Measurements from ENCODE around the gene SCYGR8. TPM values are rescaled to one million over a fixed set of nuclear protein-coding genes. Genes with fewer than 3 reads are reported as not detected.

The SCYGR8 gene
- total and polyA plus RNA-seq, 10 of the 15 experiments (the other 5 are each of a cell fraction or from before 2014, with no cell fraction given), result not detected

DNA sequence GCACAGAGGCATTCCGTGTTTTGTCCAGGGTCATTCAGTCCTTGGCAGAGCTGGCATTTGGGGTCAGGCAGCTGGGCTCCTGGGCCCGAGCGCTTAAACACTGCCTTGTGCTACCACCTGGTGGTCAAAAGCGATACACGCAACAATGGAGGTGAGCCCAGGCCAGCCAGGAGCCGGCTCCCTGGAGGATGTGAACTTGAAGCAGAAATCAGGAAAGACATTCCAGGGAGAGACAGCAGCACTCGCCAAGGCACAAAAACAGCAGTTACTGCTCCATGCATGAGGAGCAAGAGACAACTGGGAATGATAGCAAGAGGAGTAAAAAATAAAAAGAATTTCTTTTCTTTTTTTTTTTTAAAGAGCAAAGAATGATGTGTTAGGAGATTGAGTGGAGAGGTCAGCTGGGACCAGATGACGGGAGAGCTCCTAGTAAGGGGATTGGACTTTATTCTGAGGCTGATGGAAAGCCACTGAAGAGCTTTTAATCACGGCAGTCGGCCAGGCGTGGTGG, 20.7 kb downstream of the SCYGR8 start:
- H3K4me3 ChIP-seq, result no peak overlapping the region
- DNase-seq (ENCODE audit: low read depth, low spot score) (no peak), ATAC-seq (peak; percentile 100), FAIRE-seq (peak; percentile 86)
- intact Hi-C loops (cut with micrococcal nuclease; ENCODE audit: unreplicated experiment) (loop anchor here (1.0 to 5.0 kb wide), 5 partner anchors 108 to 637 kb away; partner anchors contain the start of gene AGFG1), in situ Hi-C loops (cut with MboI) (loop anchor here (5.0 to 10.0 kb wide), 4 partner anchors 104 to 632 kb away; no protein-coding TSS in a partner anchor)
- WGBS (ENCODE audit: insufficient coverage, insufficient replicate concordance, low lambda C conversion rate, missing lambda C conversion rate), result 17% methylated on average over 11 of the region's 11 CpGs
- TF ChIP-seq E2F4 (IDR thresholded peaks at IDR 0.05; ENCODE audit: low read depth, low read length) (peak; percentile 38; the same call in 1 of the 2 replicates), POU2F2 (IDR thresholded peaks at IDR 0.05; ENCODE audit: borderline replicate concordance, low read depth, low read length) (0 out of 3 replicates have a peak, but pooled peaks have one; percentile 16), ZNF384 (IDR thresholded peaks at IDR 0.05; ENCODE audit: borderline replicate concordance, low read depth, low read length) (0 out of 2 replicates have a peak, but pooled peaks have one; percentile 25), SMC3 (IDR thresholded peaks at IDR 0.05; ENCODE audit: borderline replicate concordance, low read length) (peak; percentile 86), SIN3A (IDR thresholded peaks at IDR 0.05; ENCODE audit: low read depth, low read length) (no peak), ATF7 (IDR thresholded peaks at IDR 0.05; ENCODE audit: low read depth) (no peak), CEBPB (IDR thresholded peaks at IDR 0.05; ENCODE audit: borderline replicate concordance in 1 of 2, low read depth in 2 of 2, low read length in 2 of 2) (no peak), HDAC6 (IDR thresholded peaks at IDR 0.05; ENCODE audit: unreplicated experiment) (no peak), CTCF (IDR thresholded peaks at IDR 0.05 in 2 of 3, conservative IDR thresholded peaks at IDR 0.05 in 1 of 3; ENCODE audit: control insufficient read depth in 2 of 3, extremely low read depth in 1 of 3, insufficient read depth in 1 of 3, low read depth in 3 of 3, low read length in 3 of 3) (peak; percentile 84 to 91 (median 84)), NR2F1 (conservative IDR thresholded peaks at IDR 0.05) (peak; percentile 46), RFX5 (IDR thresholded peaks at IDR 0.05; ENCODE audit: low read depth, low read length) (0 out of 2 replicates have a peak, but pooled peaks have one; percentile 42), YY1 (IDR thresholded peaks at IDR 0.05; ENCODE audit: low read depth, low read length) (peak; percentile 91), TCF12 (IDR thresholded peaks at IDR 0.05; ENCODE audit: low read depth, low read length) (0 out of 2 replicates have a peak, but pooled peaks have one; percentile 57), RAD21 (IDR thresholded peaks at IDR 0.05; ENCODE audit: insufficient read depth, low read depth, low read length) (peak; percentile 93), RELA (IDR thresholded peaks at IDR 0.05; ENCODE audit: borderline replicate concordance, partially characterized antibody) (peak; percentile 55)
- TF ChIP-seq, protein P1, sequence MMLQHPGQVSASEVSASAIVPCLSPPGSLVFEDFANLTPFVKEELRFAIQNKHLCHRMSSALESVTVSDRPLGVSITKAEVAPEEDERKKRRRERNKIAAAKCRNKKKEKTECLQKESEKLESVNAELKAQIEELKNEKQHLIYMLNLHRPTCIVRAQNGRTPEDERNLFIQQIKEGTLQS (IDR thresholded peaks at IDR 0.05; ENCODE audit: borderline replicate concordance, extremely low read depth, low read depth, low read length), result no peak
- no peaks in the 10 kb centered on the region for H3K36me3 ChIP-seq (ENCODE audit: control insufficient read depth in 2 of 2, insufficient read depth in 2 of 2, low read length in 1 of 2)
- no peak overlapping the region for H3K9ac ChIP-seq (ENCODE audit: control insufficient read depth, insufficient read depth, low read length)
- POLR2A ChIA-PET, result interaction anchor here (0.6 to 1.5 kb wide), 5 partner anchors 39 to 361 kb away, joined by 3 to 5 read pairs (median 3); no protein-coding TSS in a partner anchor
- no TSS peak for BruUV-seq (replicated peaks)
- no peaks in the 10 kb centered on the region for H4K20me1 ChIP-seq (ENCODE audit: control insufficient read depth, insufficient read depth)
- CTCF ChIA-PET, result interaction anchor here (0.6 to 13.3 kb wide), 76 partner anchors 8 to 964 kb away, joined by 3 to 387 read pairs (median 4); partner anchors contain the start of genes MFF, SCYGR5, SCYGR8 and TM4SF20
- no peaks in the 10 kb centered on the region for H3K79me2 ChIP-seq (ENCODE audit: control insufficient read depth, insufficient read depth, low read length)
- H3K9me3 ChIP-seq (replicated peaks; ENCODE audit: control insufficient read depth, insufficient read depth, low read length), result no peaks in the 10 kb centered on the region
- H3K4me1 ChIP-seq (ENCODE audit: control insufficient read depth, insufficient read depth, low read length), result no peaks in the 10 kb centered on the region
- SMC1A ChIA-PET (ENCODE audit: uncharacterized antibody, unreplicated experiment), result interaction anchor here (0.6 to 6.5 kb wide), 58 partner anchors 10 to 636 kb away, joined by 3 to 64 read pairs (median 4); partner anchors contain the start of gene SLC19A3
- RAD21 ChIA-PET (ENCODE audit: unreplicated experiment), result interaction anchor here (0.6 to 3.7 kb wide), 51 partner anchors 8 to 637 kb away, joined by 3 to 60 read pairs (median 4); partner anchors contain the start of gene SCYGR1
- H3K27me3 ChIP-seq (replicated peaks in 1 of 2; ENCODE audit: control insufficient read depth in 2 of 2, insufficient read depth in 2 of 2, low read length in 1 of 2), result no peaks in the 10 kb centered on the region
- peak overlapping the region; percentile 34; the same call in 1 of the 2 replicates for H2AFZ ChIP-seq (ENCODE audit: control insufficient read depth, low read depth, low read length)
- no peak overlapping the region for H3K4me2 ChIP-seq (ENCODE audit: control insufficient read depth, insufficient read depth)
- no peak overlapping the region for H3K27ac ChIP-seq (ENCODE audit: control insufficient read depth, insufficient read depth)
